HG03280 (cell line): ENCODE measurements around the gene CXorf66.
"Not testable (repeated sequence)": the region's sequence is repeated elsewhere in the genome, so short reads cannot be mapped to it uniquely, and the experiment has no call there.

Source experiments
- ATAC-seq: cut with Tn5 transposase; IDR thresholded peaks from one replicate; pipeline ENCODE4 v1.9.1; 2021; ENCODE audit warnings: mild to moderate bottlenecking, moderate library complexity; ENCODE audit not compliant: unreplicated experiment

The CXorf66 gene

DNA sequence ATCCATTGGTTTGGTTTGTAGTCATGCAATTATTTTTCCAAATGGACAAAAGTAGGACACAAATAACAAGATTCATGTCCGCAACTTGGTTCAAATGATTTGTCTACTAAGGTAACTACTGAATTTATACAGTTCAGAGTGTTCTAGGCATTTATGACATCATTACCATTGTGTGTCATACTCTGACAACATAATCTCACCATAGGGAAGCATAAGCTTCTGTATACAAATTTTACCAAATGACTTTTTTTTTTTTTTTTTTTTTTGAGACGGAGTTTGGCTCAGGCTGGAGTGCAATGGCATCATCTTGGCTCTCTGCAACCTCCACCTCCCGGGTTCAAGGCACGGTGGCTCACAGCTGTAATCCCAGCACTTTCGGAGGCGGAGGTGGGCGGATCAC is at the start of gene CXorf66:
Gene CXorf66, minus strand, starts transcription at position 101 of the 400 bp plus-strand sequence. Its CDS starts 25 bp downstream, at position 76.
- no peak for ATAC-seq

GRCh38 chrX:139982856-139983255 is 17.5 kb upstream of the CXorf66 start:
- no peak for ATAC-seq

- ATAC-seq: no peak
Observed at GRCh38 chrX:139974471-139974870, 9.2 kb upstream of the CXorf66 start.

GRCh38 chrX:139972629-139973624 is 7.6 kb upstream of the CXorf66 start:
- ATAC-seq: no peak

DNA sequence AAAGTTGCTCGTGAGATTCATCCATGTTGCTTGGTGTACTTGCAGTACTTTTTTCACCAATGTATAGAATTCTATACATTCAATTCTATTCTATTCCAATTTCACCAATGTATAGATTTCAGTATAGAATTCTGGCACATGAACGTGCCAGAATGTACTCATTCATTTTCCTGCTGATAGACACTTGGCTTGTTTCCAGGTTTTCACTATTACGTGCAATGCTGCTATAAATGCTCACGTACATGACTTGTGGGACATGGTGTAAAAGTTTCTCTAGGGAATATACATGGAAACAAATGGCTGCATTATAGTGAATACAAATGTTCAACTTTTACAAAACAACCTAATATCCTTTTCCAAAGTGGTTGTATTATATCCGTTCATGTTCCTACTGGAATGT is 6.8 kb upstream of the CXorf66 start:
- no peak for ATAC-seq

- no peak for ATAC-seq
Observed at GRCh38 chrX:139971394-139971749, 6.1 kb upstream of the CXorf66 start.

DNA sequence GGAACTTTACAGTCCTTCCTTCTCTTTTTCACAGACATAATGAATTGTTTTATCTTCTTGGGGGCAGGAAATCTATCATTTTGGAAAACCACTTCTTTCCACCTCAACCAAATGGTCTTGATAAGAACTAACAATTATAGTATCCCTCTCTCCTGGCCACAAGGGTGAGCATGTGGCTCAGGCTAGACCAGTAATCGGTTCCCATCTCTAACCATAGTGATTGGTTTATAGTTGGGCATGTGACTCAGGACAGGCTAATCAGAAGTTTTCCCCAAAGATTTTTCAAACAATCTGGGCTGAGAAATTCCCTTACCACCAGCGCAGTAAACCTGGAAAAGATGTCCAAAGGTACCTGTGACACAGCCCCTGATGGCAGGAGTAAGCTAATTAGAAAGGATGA is 4.0 kb upstream of the CXorf66 start:
- no peak for ATAC-seq

GRCh38 chrX:139967750-139968149 is 2.4 kb upstream of the CXorf66 start:
- ATAC-seq: no peak

- no peak for ATAC-seq
Observed at GRCh38 chrX:139967300-139967699, 2.0 kb upstream of the CXorf66 start.

GRCh38 chrX:139966159-139966558 is 838 bp upstream of the CXorf66 start:
- not testable (repeated sequence) for ATAC-seq

DNA sequence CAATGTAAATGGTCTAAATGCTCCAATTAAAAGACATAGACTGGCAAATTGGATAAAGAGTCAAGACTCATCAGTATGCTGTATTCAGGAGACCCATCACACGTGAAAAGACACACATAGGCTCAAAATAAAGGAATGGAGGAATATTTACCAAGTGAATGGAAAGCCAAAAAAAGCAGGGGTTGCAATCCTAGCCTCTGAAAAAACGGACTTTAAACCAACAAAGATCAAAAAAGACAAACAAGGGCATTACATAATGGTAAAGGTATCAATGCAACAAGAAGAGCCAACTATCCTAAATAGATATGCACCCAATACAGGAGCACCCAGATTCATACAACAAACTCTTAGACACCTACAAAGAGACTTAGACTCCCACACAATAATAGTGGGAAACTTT is 4.2 kb downstream of the CXorf66 start:
- not testable (repeated sequence) for ATAC-seq

- no peak for ATAC-seq
Observed at GRCh38 chrX:139949703-139950102, 15.6 kb downstream of the CXorf66 start.

GRCh38 chrX:139945075-139945474 is 20.2 kb downstream of the CXorf66 start:
- ATAC-seq: no peak

DNA sequence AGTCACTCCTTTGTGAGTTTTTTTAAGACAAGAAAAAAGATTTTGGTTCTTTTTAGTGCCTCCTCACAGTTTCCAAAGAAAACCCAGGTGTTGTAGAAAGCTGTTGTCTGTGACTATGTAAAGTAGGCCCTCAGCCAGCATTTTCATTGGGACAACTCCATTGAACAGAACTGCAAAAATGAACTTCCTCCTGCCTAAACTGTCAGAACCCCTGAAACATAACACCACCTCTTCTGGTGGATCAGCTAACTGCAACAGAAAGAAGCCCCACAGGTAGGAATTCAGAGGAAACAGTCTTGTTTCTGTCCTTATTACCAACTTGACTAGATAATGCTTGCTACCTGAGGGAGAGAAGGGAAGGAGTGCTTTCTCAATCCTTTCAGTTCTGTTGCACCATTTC is 29.1 kb downstream of the CXorf66 start:
- no peak for ATAC-seq

DNA sequence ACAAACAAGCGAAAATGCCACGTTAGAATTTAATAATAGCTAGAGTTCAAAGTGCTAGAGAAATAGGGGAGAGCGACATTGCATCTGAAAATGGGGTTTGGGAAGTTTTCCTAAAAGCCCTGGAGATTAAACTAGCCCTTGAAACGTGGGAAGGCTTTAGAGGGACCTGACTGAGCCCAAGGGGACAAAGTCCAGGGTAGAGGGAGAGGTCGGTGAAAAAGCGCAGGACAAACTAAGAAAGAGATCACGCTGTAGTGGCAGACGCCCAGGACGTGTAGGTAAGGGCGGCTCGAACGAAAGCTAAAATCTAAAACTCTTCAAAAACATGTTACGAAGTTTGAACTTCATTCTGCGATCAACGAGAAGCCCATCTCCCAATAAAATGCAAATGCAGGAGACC is 31.4 kb downstream of the CXorf66 start:
- ATAC-seq: no peak

GRCh38 chrX:139932901-139933796 is 32.2 kb downstream of the CXorf66 start, which contains the start of gene ATP11C:
Gene ATP11C (minus strand): TSS chrX:139933053. CDS start chrX:139932042, 1,011 bp downstream.
- ATAC-seq: peak; percentile 73

DNA sequence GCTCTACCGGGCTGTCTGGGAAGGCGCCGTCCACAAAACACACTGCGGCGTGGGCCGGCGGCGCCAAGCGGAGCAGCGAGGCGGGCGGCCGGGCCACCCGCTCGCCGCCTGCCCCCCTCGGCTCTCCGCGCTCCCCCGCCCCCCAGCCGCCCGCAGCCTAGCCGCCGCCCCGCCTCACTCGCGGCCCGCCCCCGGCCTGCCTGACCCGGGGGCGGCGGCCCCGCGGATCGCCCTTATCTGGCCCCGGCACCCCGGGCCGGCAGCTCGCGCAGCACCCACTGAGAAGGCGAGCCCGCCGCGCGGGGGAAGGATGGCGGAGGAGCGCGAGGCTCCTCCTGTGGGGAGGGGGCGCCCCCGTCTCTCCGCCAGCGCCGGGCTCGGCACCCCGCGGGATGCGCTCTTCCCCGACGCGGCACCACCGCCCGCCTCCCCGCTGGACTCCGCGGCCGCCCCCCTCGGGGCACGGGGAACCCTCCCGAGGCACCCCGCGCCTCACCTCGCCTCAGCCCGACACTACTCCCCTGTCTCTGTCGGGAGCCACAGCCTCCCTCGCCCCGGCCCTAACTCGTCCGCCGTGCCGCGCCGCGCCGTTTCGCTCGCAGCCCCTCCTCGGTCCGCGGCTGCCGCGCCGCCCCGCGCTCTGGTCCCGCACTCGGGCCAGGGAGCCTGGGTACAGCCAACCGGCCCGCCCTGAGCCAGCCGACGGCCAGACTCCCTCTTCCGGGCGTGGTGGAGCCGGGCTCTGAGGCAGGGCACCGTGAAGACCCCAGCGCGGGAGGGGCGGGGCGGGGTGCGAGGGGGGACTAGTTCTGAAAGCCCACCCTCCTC is 33.0 kb downstream of the CXorf66 start:
- ATAC-seq: peak; percentile 41

DNA sequence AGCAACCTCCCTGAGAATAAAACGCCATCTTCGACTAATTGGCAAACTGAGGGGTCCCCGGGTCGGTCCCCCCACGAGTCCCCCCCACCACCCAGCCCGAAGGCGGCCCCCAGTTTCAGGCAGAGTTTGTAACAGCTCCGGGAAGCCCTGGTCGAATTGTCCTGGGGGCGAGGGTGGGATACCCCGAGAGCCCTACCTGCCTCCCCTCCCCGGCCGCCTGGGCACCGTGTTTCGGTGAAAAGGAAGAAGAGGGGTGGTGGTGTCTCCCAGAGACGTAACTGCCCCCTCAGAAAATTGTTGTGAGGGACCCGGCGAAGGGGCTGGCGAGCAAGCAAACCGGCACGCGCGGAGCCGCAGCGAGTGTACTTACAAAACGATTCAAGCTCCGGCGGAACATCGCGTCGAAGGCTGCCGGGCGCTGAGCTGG is 33.7 kb downstream of the CXorf66 start:
- no peak for ATAC-seq

- no peak for ATAC-seq
Observed at GRCh38 chrX:139930916-139931645, 34.2 kb downstream of the CXorf66 start.

DNA sequence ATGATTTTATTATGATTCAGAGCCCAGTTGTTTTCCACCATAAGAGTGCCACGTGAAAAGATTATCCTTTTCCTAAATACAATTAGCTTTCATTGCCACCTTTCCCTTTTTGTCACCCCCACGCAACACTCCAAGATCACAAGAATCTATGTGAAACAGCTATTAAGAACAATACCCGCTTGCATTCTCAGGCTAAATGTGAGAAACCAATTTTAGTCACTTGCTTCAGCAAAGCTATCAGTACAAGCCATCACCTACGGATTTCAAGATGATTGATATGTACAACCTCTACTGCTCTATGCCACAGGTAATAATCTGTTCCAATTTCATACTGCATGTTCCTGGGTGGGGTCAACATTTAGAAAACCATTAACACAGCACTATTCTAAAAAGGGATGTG is 34.9 kb downstream of the CXorf66 start:
- ATAC-seq: no peak
